GM19193 (cell line): ENCODE measurements around the gene GREB1L.

ENCODE experiments used
- POLR2A ChIP-seq: IDR thresholded peaks from 4 replicates; pipeline ENCODE4 v1.6.1; 2011; ENCODE audit not compliant: insufficient read depth, insufficient read length; ENCODE audit errors: extremely low read depth

The GREB1L gene

DNA sequence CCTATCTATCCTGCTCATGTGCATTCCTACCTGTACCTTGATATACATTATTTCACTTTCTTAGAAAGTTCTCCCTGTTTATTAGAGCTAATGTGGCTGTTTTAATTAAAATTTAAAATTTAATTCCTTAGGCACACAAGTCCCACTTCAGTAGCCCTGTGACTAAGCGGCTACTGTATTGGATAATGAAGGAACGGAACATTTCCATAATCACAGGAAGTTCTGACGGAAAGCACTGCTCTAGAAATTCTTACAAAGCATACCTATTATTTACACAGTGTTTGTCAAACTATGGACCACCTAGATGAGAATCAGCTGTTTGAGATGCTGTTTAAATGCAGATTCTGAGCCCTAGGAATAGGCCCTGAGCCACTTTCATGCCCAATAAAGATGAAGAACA, 13.2 kb downstream of the GREB1L start:
- no peak for TF ChIP-seq POLR2A

DNA sequence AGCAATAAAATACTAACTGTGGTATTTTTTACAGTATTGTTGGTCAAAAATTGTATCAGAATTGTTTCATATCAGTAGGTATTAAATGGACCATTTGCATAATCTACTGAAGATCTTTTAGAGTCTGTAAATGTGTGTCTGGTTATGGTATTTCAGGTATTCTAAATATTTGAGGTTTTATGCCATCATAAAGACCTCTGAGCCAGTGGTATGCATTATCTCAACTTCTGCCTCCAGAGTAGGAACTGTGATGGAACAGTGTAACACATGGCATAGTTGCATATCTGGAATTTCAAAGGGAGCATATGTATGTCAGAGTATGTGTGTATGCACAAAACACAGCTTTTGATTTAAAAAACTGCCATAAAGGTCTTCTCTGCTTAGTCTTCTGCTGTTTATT, 15.4 kb downstream of the GREB1L start:
- TF ChIP-seq POLR2A, result no peak

DNA sequence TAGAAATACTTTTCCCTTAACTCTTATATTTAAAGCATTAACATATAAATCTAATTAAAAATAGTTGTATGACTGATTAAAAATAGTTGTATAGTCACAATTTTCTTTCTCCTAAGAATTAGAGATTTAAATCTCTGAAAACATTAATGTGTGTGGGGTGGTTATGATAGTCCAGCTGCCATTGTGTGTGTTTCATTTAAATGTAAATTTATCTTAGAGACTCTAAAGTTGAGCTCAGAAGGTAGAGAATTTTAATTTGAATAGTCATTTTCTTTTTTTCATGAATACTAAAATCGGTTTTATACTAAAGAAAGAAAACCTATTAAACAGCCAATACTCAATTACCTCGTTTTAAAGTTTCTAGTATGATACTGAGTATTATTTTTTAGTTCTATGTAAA, 18.6 kb downstream of the GREB1L start:
- no peak for TF ChIP-seq POLR2A

DNA sequence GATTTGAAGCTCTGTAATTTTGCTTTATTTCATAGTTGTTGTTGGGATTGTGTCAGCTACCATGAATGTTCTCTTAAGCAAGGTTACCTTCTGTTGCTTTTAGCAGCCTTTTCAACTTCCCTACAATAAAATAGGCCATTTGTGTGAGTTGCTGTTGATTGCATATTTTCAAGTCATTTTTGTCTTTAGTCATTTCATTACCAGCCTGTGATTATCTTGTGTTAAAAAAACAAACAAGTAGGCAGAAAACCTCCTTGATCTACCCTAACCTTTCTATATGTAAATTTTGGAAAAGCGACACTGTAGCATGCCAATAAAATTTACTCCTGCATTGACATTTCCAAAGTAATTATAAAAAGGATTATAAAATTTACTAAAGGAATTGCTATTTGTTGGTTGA, 19.3 kb downstream of the GREB1L start:
- TF ChIP-seq POLR2A, result no peak

DNA sequence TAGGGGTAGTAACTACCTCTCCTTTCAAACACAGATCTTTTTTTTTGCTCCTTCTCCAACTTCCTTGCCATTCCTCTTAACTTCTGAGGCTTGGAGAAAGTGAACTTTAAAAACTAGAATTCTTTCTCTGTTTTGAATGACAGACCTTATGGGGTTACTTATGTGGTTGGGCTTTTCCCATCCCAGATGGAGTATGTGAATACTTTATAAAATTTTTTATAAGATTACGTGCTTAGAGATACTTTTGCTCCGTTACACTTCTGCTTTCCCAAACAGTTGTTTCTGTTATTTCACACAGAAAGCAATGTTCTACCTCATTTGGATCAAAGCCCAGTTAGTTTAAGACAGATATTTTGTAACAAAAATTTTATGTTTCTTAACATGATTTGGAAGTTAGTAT, 20.2 kb downstream of the GREB1L start:
- TF ChIP-seq POLR2A, result no peak

DNA sequence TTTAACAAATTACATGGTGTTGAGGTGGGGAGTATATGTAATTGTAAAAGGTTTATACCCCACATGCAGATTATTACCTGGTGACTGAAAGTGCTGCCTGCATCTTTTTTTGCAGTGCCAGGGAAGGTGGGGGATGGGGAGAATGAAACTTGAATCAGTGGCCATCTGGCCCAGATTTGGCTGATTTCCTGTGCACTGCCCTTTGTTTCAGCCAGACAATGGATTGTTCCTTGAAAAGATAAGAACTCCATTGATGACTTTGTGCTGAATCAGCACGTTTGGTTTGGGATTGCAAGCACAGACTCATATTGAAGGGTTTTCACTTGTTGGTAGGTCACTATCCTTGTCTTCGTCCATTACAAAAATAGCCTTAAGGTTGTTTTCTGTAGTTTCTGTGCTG, 20.9 kb downstream of the GREB1L start:
- no peak for TF ChIP-seq POLR2A

DNA sequence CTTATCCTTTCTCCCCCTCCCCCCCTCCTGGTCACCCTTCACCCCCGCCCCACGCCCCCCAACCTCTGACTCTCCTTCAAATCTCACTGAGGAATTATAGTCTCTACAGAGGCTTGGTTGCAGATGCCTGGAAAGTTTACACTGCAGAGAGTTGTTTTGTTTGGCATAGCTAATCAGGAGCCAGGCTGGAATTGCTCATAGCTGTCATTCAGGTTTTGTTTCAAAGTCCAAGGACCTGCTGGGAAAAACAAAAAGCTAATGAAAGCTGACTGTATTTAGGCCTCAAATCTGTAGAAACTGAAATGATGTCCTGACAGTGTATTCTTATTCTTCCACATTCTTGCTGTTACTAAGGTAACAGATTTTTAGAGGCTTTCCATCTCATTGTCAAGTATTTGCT, 22.6 kb downstream of the GREB1L start:
- TF ChIP-seq POLR2A, result no peak

DNA sequence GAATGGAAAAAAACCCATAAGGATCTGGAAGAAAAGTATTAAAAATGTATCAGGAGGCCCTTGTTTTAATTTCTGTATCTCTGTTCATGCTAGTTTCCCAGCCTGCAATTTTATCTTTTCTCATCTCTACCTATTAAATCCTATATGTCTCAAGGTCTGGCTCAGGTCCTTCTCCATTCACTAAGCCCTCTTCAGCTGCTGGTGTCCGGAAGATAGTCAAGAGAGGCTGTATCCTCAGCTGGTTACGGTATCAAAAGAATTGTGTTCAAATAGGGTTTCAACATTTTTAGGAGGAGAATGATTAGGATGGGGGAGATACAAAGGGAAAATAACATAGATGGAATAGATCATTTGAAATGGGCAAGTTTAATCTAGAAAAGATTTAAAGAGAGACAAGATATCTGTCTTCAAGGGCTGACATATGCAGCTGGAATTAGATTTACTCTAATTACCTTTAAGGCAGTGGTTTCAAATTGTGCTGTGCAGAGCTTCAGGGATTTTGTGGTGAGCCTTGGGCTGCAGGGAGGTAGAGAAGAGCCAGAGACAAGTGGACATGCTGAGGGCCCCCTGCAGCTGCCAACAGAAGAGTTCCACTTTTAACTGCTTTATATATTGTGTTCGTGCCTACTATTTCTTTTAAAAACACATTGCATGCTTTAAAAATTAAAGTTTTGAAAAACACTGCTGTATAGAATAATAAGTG, 24.1 kb downstream of the GREB1L start:
- TF ChIP-seq POLR2A, result no peak

DNA sequence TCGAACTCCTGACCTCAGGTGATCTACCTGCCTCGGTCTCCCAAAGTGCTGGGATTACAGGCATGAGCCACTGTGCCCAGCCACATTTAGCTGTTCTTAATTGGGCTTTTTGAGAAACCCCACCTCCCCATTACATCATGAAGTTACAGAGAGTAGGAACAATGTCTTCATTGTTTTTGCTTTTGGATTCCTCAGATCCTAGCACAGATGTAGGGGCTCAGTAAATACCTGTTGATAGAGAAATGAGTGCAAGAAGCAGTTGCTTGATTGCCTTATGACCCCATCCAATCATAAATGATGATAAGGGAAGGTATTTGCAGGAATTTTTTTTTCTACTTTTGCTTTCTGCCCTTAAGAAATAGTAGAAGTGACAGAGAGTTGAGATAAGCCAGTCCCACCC, 25.4 kb downstream of the GREB1L start:
- TF ChIP-seq POLR2A, result no peak

DNA sequence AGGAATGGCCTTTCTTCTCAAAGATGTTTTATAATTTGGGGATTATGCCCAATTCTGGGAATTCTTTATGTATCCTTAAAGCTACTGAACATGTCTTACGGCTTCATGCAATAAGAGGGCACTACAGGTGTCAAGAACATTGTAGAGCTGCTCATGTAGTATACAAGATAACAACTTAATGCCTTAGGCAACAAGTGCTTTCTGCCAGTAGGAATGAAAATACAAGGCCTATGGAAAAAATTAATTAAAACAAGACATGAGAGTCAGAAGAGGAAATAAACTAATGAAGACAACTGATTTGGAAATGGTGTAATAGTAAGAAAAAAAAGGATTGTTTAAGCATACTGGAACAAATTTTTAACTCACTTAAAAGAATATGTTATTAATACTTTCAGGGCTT, 27.3 kb downstream of the GREB1L start:
- no peak for TF ChIP-seq POLR2A

DNA sequence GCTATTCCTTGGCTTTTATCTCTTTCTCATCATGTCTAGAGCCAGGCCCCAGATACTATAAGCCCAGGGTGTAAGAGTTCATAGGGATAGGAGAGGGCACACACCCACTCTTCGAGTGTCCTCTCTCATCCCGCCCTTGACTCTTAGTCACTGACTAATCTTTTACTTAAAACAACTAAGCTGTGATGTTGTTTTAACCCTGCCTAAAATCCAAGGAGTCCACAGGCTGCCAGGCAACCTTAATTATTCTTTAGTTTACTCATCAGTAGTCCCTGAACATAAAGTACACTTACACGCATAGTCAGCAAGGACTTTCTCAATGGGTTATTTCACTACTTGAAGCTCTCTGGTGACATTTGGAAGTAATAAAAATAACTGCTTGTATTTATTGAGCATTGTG, 28.4 kb downstream of the GREB1L start:
- no peak for TF ChIP-seq POLR2A

DNA sequence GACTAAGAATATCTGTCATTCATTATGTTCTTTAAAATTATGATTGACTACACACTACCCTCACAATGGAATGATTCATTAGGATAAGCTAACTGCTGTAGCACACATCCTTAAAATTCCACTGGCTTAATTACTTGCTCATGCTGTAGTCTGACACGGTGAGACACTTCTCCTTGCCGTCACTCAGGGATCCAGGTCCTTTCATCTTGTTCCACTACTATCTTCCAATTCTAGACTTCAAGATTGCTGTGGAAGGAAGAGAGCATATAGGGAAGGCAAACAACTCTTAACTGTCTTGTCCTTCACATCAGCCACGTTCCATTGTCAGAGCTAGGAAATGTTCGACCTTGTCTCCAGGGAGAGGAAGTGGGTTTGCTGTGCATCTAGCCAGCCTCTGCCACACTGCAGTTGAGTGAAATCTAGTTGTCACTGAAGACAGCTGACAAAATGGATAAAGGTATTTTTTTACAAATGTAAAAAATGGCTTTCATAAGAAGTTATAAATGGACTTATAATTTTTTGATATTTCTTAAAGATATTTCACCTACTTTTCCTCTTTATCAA, 30.1 kb downstream of the GREB1L start:
- no peak for TF ChIP-seq POLR2A

DNA sequence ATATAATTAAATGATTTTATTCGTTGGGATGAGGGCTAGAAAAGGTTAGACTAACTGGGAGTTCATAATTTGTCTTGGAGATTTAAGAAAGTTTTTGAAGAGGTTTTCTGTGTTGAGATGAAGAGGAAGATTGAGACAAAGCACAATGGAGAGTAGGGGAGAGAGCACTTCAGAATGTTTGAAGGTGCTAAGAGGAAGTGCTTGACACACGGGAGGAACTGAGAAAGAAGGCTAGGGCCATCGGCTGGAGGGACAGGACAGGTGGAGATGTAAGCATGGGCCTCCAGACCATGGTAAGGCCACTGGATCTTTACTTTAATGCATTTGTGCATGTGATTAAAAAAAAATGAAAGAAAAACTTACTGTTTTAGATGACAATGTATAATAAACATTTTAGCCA, 31.5 kb downstream of the GREB1L start:
- no peak for TF ChIP-seq POLR2A

DNA sequence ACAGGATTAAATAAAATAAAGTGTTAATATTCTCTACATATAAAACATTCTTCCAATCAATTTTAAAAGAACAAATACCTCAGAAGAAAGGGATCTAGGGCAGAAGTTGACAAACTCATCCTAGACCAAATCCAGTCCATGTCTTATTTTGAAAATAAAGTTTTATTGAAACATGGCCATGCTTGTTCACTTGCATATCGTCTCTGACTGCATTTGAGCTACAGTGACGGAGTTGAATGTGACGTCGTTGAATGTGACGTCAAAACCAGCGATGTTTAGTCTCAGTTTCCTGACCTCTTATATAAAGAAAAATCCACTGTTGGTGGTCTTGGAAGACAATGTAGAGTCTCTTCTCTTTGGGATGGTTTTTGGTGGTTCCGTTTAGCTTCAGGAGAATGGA, 33.6 kb downstream of the GREB1L start:
- no peak for TF ChIP-seq POLR2A

DNA sequence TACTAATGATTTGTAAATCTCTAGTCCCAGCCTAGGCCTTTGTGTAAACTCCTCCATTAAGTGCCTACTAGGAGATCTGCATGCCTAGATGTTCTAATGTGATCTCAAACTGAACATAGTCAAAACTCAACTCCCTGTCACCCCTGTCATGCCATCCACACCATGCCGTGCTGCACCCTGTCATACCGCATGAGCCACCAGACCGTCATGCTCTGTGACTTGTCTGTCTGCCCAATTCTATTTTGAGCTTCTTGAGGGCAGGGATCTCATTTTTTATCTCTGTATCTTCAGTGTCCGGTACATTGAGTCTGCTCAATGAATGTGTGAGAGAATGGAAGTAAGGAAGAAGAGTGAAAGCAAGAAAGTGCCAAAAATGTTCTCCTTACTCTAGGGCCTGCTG, 35.5 kb downstream of the GREB1L start:
- no peak for TF ChIP-seq POLR2A

DNA sequence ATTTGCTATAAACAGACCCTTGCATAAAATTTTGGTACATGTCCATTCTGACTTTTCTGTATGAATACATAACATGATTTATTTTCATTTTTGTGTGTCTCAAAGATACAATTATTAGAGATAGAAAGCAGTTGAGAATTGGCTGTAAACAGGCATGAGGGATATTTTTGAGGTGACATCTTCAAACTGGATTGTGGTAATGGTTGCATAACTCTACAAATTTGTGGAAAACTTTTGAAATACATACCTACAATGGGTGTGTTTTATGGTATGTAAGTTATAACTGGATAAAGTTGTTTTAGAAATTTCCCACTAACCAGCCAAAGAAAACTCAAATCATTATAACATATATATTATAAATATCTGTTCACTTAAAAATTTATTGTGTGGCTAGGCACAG, 39.6 kb downstream of the GREB1L start:
- TF ChIP-seq POLR2A, result no peak

DNA sequence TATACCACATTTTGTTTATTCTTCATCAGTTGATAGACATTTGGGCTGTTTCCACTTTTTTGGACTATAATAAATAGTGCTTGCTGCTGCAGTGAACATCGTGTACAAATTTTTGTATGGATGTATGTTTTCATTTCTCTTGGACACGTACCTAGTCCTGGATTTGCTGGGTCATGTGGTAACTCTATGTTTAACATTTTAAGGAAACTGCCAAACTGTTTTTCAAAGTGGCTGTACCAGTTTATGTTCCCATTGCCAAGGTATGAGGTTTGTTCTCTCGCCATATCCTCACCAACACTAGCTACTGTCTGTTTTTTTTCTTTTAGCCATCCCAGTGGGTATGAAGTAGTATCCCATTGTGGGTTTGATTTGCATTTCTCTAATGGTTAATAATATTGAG, 42.5 kb downstream of the GREB1L start:
- TF ChIP-seq POLR2A, result no peak

DNA sequence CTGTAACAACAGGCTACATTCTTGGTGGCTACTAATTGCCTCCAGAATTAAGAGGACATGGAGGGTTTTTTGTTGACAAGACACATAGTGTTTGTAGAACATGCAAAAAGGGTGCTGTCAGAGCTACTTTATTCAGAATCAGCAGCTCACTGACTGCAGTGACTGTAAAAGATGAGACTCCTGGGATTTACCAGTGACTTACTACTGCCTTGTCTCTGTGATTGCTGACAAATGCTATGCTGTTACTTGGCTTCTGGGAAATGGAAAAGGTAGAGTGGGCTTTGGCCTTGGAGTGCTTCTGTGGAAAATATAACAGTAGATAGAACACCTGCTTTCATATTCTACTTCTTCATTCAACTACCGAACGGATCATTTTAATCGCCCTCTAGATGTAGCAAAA, 47.8 kb downstream of the GREB1L start:
- no peak for TF ChIP-seq POLR2A

DNA sequence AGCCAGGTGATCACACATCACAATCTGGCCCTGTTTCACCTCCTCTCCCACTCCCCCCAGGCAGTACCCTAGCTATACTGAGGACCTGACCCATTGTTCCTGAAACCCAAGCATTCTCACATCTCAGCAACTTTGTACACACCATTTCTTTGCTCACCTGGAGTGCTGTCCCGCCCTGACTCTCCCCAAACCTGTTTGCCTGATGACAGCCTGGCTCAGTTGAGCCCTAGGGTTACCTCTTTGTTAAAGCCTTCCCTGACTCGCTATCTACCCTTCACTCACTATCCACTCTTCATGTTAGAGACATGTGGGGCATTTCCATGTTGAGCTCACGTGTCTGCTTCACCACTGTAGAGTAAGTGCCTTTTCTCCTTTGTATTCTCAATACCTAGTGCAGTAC, 49.1 kb downstream of the GREB1L start:
- no peak for TF ChIP-seq POLR2A
